Esophagus muscularis mucosa (tissue), 4 donors: Measurements from ENCODE around the gene FRMD4A. TPM values are rescaled to one million over a fixed set of nuclear protein-coding genes. Genes with fewer than 3 reads are reported as not detected.

Source experiments
- DNase-seq: peaks from one replicate; pipeline ENCODE4 v3.0.0-alpha.2; 2017; ENCODE audit errors: extremely low spot score
- H3K27ac ChIP-seq, 4 donors: fragments of 200-600 bp; sonication (generic); replicated peaks in 1 of 4; 1 replicate in 3 of 4; 2 replicates in 1 of 4; pipeline ENCODE4 v1.5.1; 2016 to 2019; ENCODE audit warnings: mild to moderate bottlenecking in 1 of 4
- H3K27me3 ChIP-seq, 4 donors: fragments of 200-600 bp; sonication (generic); one replicate each; pipeline versions ENCODE4 v1.5.1 to v1.6.0; 2016 to 2019
- H3K36me3 ChIP-seq, 4 donors: fragments of 200-600 bp; sonication (generic); one replicate each; pipeline ENCODE4 v1.5.1; 2016 to 2019
- H3K4me1 ChIP-seq, 4 donors: fragments of 200-600 bp; sonication (generic); one replicate each; pipeline ENCODE4 v1.5.1; 2016 to 2019
- H3K4me3 ChIP-seq, 4 donors: fragments of 200-600 bp; sonication (generic); 1 replicate in 2 of 4; 2 replicates in 2 of 4; pipeline ENCODE4 v1.5.1; 2016 to 2019; ENCODE audit warnings: mild to moderate bottlenecking in 4 of 4, moderate library complexity in 1 of 4
- H3K9me3 ChIP-seq, 4 donors: fragments of 200-600 bp; sonication (generic); 1 replicate in 3 of 4; 2 replicates in 1 of 4; pipeline ENCODE4 v1.5.1; 2016 to 2019
- EP300 ChIP-seq: sonication (generic); formaldehyde crosslinking; IDR thresholded peaks from one replicate; pipeline ENCODE4 v1.6.1; 2017; ENCODE audit warnings: antibody characterized with exemption
- POLR2A ChIP-seq: fragments of 450-650 bp; IDR thresholded peaks from one replicate; pipeline ENCODE4 v1.6.1; 2017; ENCODE audit warnings: antibody characterized with exemption, moderate library complexity, mild to moderate bottlenecking, low read depth
- POLR2AphosphoS5 ChIP-seq, 2 donors: sonication (generic); formaldehyde crosslinking; IDR thresholded peaks; one replicate each; pipeline ENCODE4 v1.6.1; 2017; ENCODE audit warnings: antibody characterized with exemption in 2 of 2
- WGBS: methylation state at CpG from one replicate; pipeline ENCODE4 v1.1.5; 2018; 5-methylcytosine and 5-hydroxymethylcytosine counted together
- intact Hi-C: fragments of 100-400 bp; cut with DNase I; formaldehyde crosslinking; loops from one replicate; pipeline ENCODE4 v1.15.1; 2023
- total RNA-seq, 4 donors: library from RNA; depleted of rRNA; stranded (reverse); fragments of >200 nt; gene quantifications; one replicate each; pipeline versions ENCODE4 v1.1.0 to v1.2.1, GENCODE V29; 2016
- TF ChIP-seq, protein P1 (sequence below), 3 experiments: fragments of 200-600 bp in 2 of 3; fragments of 450-650 bp in 1 of 3; sonication (generic) in 2 of 3; IDR thresholded peaks; one replicate each; pipeline ENCODE4 v1.5.1; 2017 to 2019; ENCODE audit warnings: antibody characterized with exemption in 3 of 3, mild to moderate bottlenecking in 2 of 3, moderate library complexity in 1 of 3

FRMD4A gene
- total RNA-seq, 4 donors from 2014 or later: 17.0 to 28.8 (median 21.8) TPM

DNA sequence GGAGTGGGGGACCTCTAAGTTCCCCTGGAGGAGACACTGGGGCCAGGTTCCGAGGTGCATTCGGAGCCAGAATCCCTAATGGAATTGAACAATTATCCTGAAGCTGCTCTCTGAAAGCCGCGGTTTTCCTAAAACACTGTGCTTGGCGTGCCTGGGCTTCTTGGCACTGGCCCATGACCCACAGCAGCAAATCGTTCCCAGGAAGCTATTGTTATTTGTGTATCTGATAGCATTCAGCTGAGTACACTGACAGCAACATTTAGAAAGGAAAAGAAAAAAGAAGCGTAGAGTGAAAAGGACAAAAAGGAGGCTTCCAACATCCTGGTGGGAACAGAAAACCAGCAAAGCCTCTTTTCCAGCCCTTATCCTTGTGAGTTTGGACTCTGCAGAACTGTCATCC, 339.8 kb downstream of the FRMD4A start:
- Histone ChIP-seq H3K27ac (peak overlapping the region; percentile 44 to 77 (median 73)), H3K4me1 (peaks cover 26 to 60% (median 38%) of the 10 kb centered on the region in 4 donors)
- DNase-seq: no peak

DNA sequence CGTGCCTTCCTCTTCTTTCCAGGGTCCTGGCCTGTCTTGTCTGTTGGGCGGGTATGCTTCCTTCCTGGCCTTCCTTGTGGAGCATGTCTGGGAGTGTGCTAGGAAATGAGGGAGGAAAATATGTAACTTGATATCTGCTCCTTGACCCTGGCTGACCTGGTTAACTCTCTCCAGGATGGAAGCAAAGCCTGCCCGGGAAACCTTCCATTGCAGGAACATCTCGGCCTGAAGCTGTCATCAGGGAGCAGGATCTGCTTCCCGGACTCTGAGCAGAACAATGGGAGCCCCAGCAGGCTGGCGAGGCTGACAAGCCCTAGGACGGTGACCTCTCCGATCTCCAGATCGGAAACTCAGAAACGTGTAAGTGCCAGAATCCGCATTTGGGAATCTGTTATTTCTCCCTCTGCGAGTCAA, 340.3 kb downstream of the FRMD4A start:
- WGBS: 66% methylated on average over 11 of the region's 12 CpGs
- Histone ChIP-seq H3K9me3 (no peaks in the 10 kb centered on the region), H3K4me1 (peaks cover 26 to 60% (median 38%) of the 10 kb centered on the region in 4 donors), H3K4me3 (peak overlapping the region in 3 of 4 donors; percentile 10 to 21 (median 11)), H3K27me3 (no peaks in the 10 kb centered on the region), H3K36me3 (no peaks in the 10 kb centered on the region), H3K27ac (peak overlapping the region; percentile 44 to 77 (median 73))
- intact Hi-C loops: no loop called here
- TF ChIP-seq, protein P1, sequence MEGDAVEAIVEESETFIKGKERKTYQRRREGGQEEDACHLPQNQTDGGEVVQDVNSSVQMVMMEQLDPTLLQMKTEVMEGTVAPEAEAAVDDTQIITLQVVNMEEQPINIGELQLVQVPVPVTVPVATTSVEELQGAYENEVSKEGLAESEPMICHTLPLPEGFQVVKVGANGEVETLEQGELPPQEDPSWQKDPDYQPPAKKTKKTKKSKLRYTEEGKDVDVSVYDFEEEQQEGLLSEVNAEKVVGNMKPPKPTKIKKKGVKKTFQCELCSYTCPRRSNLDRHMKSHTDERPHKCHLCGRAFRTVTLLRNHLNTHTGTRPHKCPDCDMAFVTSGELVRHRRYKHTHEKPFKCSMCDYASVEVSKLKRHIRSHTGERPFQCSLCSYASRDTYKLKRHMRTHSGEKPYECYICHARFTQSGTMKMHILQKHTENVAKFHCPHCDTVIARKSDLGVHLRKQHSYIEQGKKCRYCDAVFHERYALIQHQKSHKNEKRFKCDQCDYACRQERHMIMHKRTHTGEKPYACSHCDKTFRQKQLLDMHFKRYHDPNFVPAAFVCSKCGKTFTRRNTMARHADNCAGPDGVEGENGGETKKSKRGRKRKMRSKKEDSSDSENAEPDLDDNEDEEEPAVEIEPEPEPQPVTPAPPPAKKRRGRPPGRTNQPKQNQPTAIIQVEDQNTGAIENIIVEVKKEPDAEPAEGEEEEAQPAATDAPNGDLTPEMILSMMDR (IDR thresholded peaks at IDR 0.05): no peak
- peak; percentile 48 to 56 for TF ChIP-seq POLR2AphosphoS5 (IDR thresholded peaks at IDR 0.05)
- no peak for DNase-seq

More for the DNA sequence above, 339.8 kb downstream of the FRMD4A start:
- Histone ChIP-seq H3K36me3 (no peaks in the 10 kb centered on the region), H3K27me3 (no peaks in the 10 kb centered on the region), H3K4me3 (peak overlapping the region; percentile 3 to 21 (median 10)), H3K9me3 (no peaks in the 10 kb centered on the region)
- 66% methylated on average over 7 of the region's 7 CpGs for WGBS
- TF ChIP-seq POLR2A: no peak
- TF ChIP-seq EP300: no peak
- TF ChIP-seq POLR2AphosphoS5 (IDR thresholded peaks at IDR 0.05): no peak
- TF ChIP-seq, protein P1 (IDR thresholded peaks at IDR 0.05): no peak
- intact Hi-C loops: no loop called here

DNA sequence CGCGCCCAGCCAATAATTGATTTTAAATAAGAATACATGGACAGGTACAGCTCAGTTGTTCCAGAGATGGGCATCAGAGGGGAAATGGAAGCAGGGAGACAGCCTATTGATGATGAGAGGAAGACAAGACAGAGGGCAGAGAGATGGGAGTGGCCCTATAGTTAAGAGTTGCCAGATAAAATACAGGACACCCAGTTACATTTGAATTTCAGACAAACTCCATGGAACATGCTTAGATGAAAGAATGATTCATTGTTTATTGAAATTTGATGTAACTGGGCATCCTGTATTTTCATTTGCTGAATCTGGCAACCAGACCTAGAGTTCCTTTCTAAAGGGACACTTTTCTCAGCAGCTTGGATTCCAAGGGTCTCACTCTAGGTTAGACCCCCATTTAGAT, 341.1 kb downstream of the FRMD4A start:
- no peaks in the 10 kb centered on the region for H3K36me3 ChIP-seq
- DNase-seq: no peak
- no peak overlapping the region for H3K4me3 ChIP-seq
- 100% methylated on average over 2 of the region's 2 CpGs for WGBS
- H3K27me3 ChIP-seq: no peaks in the 10 kb centered on the region
- intact Hi-C loops: no loop called here
- H3K4me1 ChIP-seq: peaks cover 26 to 60% (median 38%) of the 10 kb centered on the region in 4 donors
- peak overlapping the region; percentile 44 to 77 (median 73) for H3K27ac ChIP-seq
- no peaks in the 10 kb centered on the region for H3K9me3 ChIP-seq
- TF ChIP-seq, protein P1 (IDR thresholded peaks at IDR 0.05): no peak
- no peak for TF ChIP-seq POLR2A
- TF ChIP-seq EP300: no peak
- no peak for TF ChIP-seq POLR2AphosphoS5 (IDR thresholded peaks at IDR 0.05)

DNA sequence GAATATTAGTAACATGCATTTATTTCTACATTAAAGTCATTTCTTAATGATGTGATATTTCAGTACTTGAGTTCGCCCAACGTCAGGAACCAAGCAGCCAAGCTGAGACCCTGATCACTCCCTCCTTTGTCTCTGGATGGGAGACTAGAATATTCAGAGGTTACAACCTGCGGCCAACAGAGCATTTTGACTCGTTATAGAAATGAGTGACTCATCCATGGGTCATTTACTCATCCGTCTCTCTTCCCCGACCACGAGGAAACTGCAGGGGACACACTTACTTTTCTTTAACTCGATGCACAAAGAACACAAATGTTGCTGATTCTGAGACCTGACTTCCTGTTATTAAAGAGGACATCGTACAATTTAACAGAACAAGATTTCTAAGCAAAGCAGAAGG, 343.3 kb downstream of the FRMD4A start:
- H3K27ac ChIP-seq: peak overlapping the region in 3 of 4 donors; percentile 12 to 20 (median 15)
- no peaks in the 10 kb centered on the region for H3K27me3 ChIP-seq
- no peaks in the 10 kb centered on the region for H3K36me3 ChIP-seq
- intact Hi-C loops: no loop called here
- 31% methylated on average over 9 of the region's 9 CpGs for WGBS
- no peak overlapping the region for H3K4me3 ChIP-seq
- peaks cover 20 to 46% (median 28%) of the 10 kb centered on the region in 4 donors for H3K4me1 ChIP-seq
- no peak for TF ChIP-seq POLR2AphosphoS5 (IDR thresholded peaks at IDR 0.05)
- TF ChIP-seq, protein P1 (IDR thresholded peaks at IDR 0.05): no peak
- TF ChIP-seq POLR2A: no peak
- TF ChIP-seq EP300: no peak
- DNase-seq: no peak
- H3K9me3 ChIP-seq: no peaks in the 10 kb centered on the region

DNA sequence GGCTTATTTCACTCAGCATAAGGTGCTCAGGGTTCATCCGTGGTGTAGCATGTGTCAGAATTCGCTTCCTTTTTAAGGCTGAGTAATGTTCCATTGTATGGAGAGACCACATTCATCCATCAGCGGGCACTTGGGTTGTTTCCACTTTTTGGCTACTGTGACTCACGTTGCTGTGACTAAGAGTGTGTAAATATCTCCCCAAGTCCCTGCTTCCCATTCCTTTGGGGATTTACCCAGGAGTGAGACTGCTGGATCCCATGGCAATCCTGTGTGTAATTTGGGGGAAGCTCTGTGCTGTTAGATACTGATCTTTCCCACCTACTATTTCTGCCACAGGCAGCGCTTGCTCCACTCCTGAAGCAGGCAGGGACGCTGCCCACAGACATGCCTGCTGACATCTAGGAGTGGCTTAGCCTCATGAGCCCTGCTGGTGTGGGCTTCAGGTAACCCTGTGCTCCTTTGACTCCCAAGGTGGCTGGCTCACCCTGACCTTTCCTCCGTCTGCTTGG, 346.0 kb downstream of the FRMD4A start:
- no peak overlapping the region for H3K4me3 ChIP-seq
- intact Hi-C loops: no loop called here
- H3K36me3 ChIP-seq: no peaks in the 10 kb centered on the region
- no peaks in the 10 kb centered on the region for H3K27me3 ChIP-seq
- H3K27ac ChIP-seq: no peak overlapping the region
- H3K4me1 ChIP-seq: peaks cover 6 to 19% (median 9%) of the 10 kb centered on the region in 4 donors
- TF ChIP-seq, protein P1 (IDR thresholded peaks at IDR 0.05): no peak
- no peak for TF ChIP-seq POLR2AphosphoS5 (IDR thresholded peaks at IDR 0.05)
- no peak for TF ChIP-seq EP300
- TF ChIP-seq POLR2A: no peak
- H3K9me3 ChIP-seq: no peaks in the 10 kb centered on the region
- no peak for DNase-seq
- WGBS: 72% methylated on average over 4 of the region's 7 CpGs
